GM23338 (cell line): ENCODE results near the gene TTC3. TPM values are rescaled to one million over a fixed set of nuclear protein-coding genes. Genes with fewer than 3 reads are reported as not detected.

Source experiments
- ATAC-seq: fragments of 200-7000 bp; cut with Tn5 transposase; 3 replicates; pipeline ENCODE4 v1.9.1; 2020
- DNase-seq: peaks from one replicate; pipeline ENCODE4 v3.0.0-alpha.2; 2015; ENCODE audit warnings: low spot score
- H2AFZ ChIP-seq: fragments of 200-600 bp; sonication (generic); 2 replicates; pipeline ENCODE4 v1.8.0; 2016; ENCODE audit warnings: antibody characterized with exemption, mild to moderate bottlenecking, moderate library complexity
- H3F3A ChIP-seq: fragments of 200-600 bp; sonication (generic); replicated peaks from 2 replicates; pipeline ENCODE4 v1.8.0; 2017; ENCODE audit warnings: antibody characterized with exemption, mixed run types, low read depth
- H3K27ac ChIP-seq: fragments of 200-600 bp; sonication (generic); 2 replicates; pipeline ENCODE4 v1.6.1; 2016; ENCODE audit warnings: low read depth
- H3K27me3 ChIP-seq: fragments of 200-600 bp; sonication (generic); 2 replicates; pipeline ENCODE4 v1.8.0; 2016; ENCODE audit warnings: mild to moderate bottlenecking, mixed run types, moderate library complexity; ENCODE audit not compliant: insufficient read depth
- H3K36me3 ChIP-seq: fragments of 200-600 bp; sonication (generic); 2 replicates; pipeline ENCODE4 v1.8.0; 2016; ENCODE audit warnings: mild to moderate bottlenecking; ENCODE audit not compliant: insufficient read depth
- H3K4me1 ChIP-seq: fragments of 200-600 bp; sonication (generic); 2 replicates; pipeline ENCODE4 v1.8.0; 2016; ENCODE audit warnings: mild to moderate bottlenecking, moderate library complexity; ENCODE audit not compliant: insufficient read depth
- H3K4me2 ChIP-seq: fragments of 200-600 bp; sonication (generic); 2 replicates; pipeline ENCODE4 v1.7.1; 2017; ENCODE audit warnings: mixed run types
- H3K4me3 ChIP-seq: fragments of 200-600 bp; sonication (generic); 2 replicates; pipeline ENCODE4 v1.6.1; 2016; ENCODE audit warnings: mixed run types
- H3K79me2 ChIP-seq: fragments of 200-600 bp; sonication (generic); replicated peaks from 2 replicates; pipeline ENCODE4 v1.8.0; 2017; ENCODE audit warnings: mild to moderate bottlenecking; ENCODE audit not compliant: insufficient read depth
- H3K9me2 ChIP-seq: fragments of 200-600 bp; sonication (generic); 2 replicates; pipeline ENCODE4 v1.8.0; 2017; ENCODE audit not compliant: insufficient read depth
- H4K20me1 ChIP-seq: fragments of 200-600 bp; sonication (generic); replicated peaks from 2 replicates; pipeline ENCODE4 v1.8.0; 2017; ENCODE audit warnings: mild to moderate bottlenecking; ENCODE audit not compliant: insufficient read depth
- H3K27ac Mint-ChIP-seq: 2 replicates; pipeline ENCODE4 v1.8.0; 2020; ENCODE audit warnings: inconsistent platforms, mild to moderate bottlenecking, moderate library complexity, mixed read lengths
- H3K27me3 Mint-ChIP-seq: 3 replicates; pipeline ENCODE4 v1.8.0; 2022; ENCODE audit warnings: low read depth, mild to moderate bottlenecking, moderate library complexity, mixed read lengths, inconsistent platforms; ENCODE audit not compliant: insufficient read depth, poor library complexity
- H3K36me3 Mint-ChIP-seq: 3 replicates; pipeline ENCODE4 v1.8.0; 2021; ENCODE audit warnings: low read depth, mild to moderate bottlenecking, inconsistent platforms, moderate library complexity, mixed read lengths
- H3K4me1 Mint-ChIP-seq: 3 replicates; pipeline ENCODE4 v1.8.0; 2020; ENCODE audit warnings: mild to moderate bottlenecking, inconsistent platforms, mixed read lengths
- H3K4me3 Mint-ChIP-seq: 3 replicates; pipeline ENCODE4 v1.8.0; 2021; ENCODE audit warnings: moderate library complexity, mild to moderate bottlenecking, inconsistent platforms, mixed read lengths
- H3K9me3 Mint-ChIP-seq: 3 replicates; pipeline ENCODE4 v1.8.0; 2020; ENCODE audit warnings: moderate library complexity, mild to moderate bottlenecking, inconsistent platforms, mixed read lengths
- CREB1 ChIP-seq: fragments of 250-450 bp; sonication (Bioruptor Pico); IDR thresholded peaks from 2 replicates; pipeline ENCODE4 v1.5.0; 2020; ENCODE audit warnings: low read depth, mild to moderate bottlenecking, moderate library complexity
- EZH2 ChIP-seq: fragments of 200-600 bp; sonication (generic); IDR thresholded peaks from one replicate; pipeline ENCODE4 v1.8.0; 2017; ENCODE audit warnings: antibody characterized with exemption, mild to moderate bottlenecking, low read depth; ENCODE audit not compliant: unreplicated experiment
- EZH2phosphoT487 ChIP-seq: fragments of 200-600 bp; sonication (generic); IDR thresholded peaks from one replicate; pipeline ENCODE4 v1.8.1; 2018; ENCODE audit warnings: antibody characterized with exemption; ENCODE audit not compliant: unreplicated experiment
- JUNB ChIP-seq: IDR thresholded peaks from one replicate; pipeline ENCODE4 v1.6.1; 2016; ENCODE audit warnings: antibody characterized with exemption; ENCODE audit not compliant: unreplicated experiment
- NANOG ChIP-seq: IDR thresholded peaks from 2 replicates; pipeline ENCODE4 v1.6.1; 2016; ENCODE audit warnings: antibody characterized with exemption, borderline replicate concordance
- POLR2AphosphoS5 ChIP-seq: IDR thresholded peaks from 2 replicates; pipeline ENCODE4 v1.6.1; 2016; ENCODE audit warnings: antibody characterized with exemption, low read depth
- STAT1 ChIP-seq: IDR thresholded peaks from one replicate; pipeline ENCODE4 v1.6.1; 2016; ENCODE audit warnings: antibody characterized with exemption; ENCODE audit not compliant: unreplicated experiment
- ZNF114 ChIP-seq: fragments of 250-450 bp; sonication (Bioruptor Pico); IDR thresholded peaks from 2 replicates; pipeline ENCODE4 v1.5.0; 2020; ENCODE audit warnings: mild to moderate bottlenecking, moderate library complexity
- ZNF331 ChIP-seq: fragments of 250-450 bp; sonication (Bioruptor Pico); IDR thresholded peaks from 2 replicates; pipeline ENCODE4 v1.5.0; 2020; ENCODE audit warnings: low read depth, mild to moderate bottlenecking, moderate library complexity
- polyA plus RNA-seq: library from polyadenylated mRNA; unstranded; fragments of >200 nt; fragmentation: Nextera tagmentation; extraction: Ambion mirVana; gene quantifications from 2 replicates; pipeline ENCODE4 v1.2.1, GENCODE V29; 2016
- total RNA-seq: library from RNA; depleted of rRNA; stranded (reverse); fragments of >200 nt; shearing (Covaris generic); gene quantifications from 2 replicates; pipeline ENCODE4 v1.2.3, GENCODE V29; 2014
- TF ChIP-seq, protein P1 (sequence below): IDR thresholded peaks from one replicate; pipeline ENCODE4 v1.6.1; 2018; ENCODE audit warnings: antibody characterized with exemption; ENCODE audit not compliant: unreplicated experiment
- TF ChIP-seq, protein P2 (sequence below): IDR thresholded peaks from 2 replicates; pipeline ENCODE4 v1.6.1; 2016; ENCODE audit warnings: antibody characterized with exemption
- TF ChIP-seq, protein P3 (sequence below), 2 experiments: fragments of 200-600 bp in 1 of 2; sonication (generic) in 1 of 2; conservative IDR thresholded peaks; 2 replicates each; pipeline versions ENCODE4 v1.5.1 to v1.6.1; 2016 to 2017; ENCODE audit warnings: antibody characterized with exemption in 2 of 2, low read depth in 2 of 2, mild to moderate bottlenecking in 2 of 2, moderate library complexity in 1 of 2
- TF ChIP-seq, protein P4 (sequence below): fragments of 250-450 bp; sonication (Bioruptor Pico); IDR thresholded peaks from 2 replicates; pipeline ENCODE4 v1.5.0; 2020; ENCODE audit warnings: mild to moderate bottlenecking, moderate library complexity

Gene TTC3
- total and polyA plus RNA-seq, 2 experiments from 2014 or later, result 28.9 to 48.6 TPM

DNA sequence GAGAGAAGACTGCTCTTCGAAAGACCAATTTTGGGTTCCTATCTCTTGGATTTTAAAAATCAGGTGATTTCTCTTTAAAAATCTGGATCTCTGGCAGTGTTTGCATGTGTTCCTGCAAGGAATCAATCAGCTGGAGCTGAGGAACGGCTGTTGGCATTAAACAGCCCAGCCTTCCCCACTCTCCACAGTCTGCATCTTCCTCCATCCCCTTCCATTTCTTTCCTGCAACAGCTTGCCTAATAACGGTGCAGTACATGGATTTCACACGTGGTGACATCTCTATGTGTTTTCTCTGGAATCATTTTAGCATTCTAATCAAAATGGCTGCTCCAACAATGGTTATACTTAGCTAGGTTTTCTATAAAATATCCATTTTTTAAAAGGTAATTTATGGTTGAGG is 46.6 kb upstream of the TTC3 start (continued):
- TF ChIP-seq, protein P1, sequence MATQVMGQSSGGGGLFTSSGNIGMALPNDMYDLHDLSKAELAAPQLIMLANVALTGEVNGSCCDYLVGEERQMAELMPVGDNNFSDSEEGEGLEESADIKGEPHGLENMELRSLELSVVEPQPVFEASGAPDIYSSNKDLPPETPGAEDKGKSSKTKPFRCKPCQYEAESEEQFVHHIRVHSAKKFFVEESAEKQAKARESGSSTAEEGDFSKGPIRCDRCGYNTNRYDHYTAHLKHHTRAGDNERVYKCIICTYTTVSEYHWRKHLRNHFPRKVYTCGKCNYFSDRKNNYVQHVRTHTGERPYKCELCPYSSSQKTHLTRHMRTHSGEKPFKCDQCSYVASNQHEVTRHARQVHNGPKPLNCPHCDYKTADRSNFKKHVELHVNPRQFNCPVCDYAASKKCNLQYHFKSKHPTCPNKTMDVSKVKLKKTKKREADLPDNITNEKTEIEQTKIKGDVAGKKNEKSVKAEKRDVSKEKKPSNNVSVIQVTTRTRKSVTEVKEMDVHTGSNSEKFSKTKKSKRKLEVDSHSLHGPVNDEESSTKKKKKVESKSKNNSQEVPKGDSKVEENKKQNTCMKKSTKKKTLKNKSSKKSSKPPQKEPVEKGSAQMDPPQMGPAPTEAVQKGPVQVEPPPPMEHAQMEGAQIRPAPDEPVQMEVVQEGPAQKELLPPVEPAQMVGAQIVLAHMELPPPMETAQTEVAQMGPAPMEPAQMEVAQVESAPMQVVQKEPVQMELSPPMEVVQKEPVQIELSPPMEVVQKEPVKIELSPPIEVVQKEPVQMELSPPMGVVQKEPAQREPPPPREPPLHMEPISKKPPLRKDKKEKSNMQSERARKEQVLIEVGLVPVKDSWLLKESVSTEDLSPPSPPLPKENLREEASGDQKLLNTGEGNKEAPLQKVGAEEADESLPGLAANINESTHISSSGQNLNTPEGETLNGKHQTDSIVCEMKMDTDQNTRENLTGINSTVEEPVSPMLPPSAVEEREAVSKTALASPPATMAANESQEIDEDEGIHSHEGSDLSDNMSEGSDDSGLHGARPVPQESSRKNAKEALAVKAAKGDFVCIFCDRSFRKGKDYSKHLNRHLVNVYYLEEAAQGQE, result no peak
- TF ChIP-seq JUNB, result no peak
- TF ChIP-seq ZNF331 (CRISPR knock-in tag), result no peak
- TF ChIP-seq CREB1 (CRISPR knock-in tag), result no peak
- TF ChIP-seq, protein P2, sequence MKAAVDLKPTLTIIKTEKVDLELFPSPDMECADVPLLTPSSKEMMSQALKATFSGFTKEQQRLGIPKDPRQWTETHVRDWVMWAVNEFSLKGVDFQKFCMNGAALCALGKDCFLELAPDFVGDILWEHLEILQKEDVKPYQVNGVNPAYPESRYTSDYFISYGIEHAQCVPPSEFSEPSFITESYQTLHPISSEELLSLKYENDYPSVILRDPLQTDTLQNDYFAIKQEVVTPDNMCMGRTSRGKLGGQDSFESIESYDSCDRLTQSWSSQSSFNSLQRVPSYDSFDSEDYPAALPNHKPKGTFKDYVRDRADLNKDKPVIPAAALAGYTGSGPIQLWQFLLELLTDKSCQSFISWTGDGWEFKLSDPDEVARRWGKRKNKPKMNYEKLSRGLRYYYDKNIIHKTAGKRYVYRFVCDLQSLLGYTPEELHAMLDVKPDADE, result no peak
- TF ChIP-seq STAT1, result no peak
- TF ChIP-seq POLR2AphosphoS5, result no peak
- no peak for TF ChIP-seq EZH2

DNA sequence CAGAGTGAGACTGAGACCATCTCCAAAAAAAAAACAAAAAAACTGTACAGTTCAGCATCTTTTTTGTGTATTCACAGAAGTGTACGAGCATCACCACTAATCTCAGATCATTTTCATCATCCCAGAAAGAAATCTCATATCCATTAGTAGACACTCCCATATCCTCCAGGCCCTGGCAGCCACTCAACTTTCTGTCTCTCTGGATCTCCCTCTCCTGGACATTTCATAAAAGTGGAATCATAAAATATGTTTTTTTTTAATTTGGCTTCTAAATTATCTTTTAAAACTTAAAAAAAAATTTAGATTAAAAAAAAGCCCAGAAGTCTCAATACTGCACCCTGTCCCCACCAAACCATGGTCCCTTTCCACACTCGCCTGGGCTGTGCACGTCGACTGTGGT is 44.5 kb upstream of the TTC3 start:
- Mint-ChIP-seq H3K4me1 (peaks cover 4% of the 10 kb centered on the region; the same call in 1 of the 3 replicates), H3K27me3 (no peaks in the 10 kb centered on the region), H3K9me3 (no peaks in the 10 kb centered on the region), H3K27ac (no peak overlapping the region), H3K36me3 (no peaks in the 10 kb centered on the region), H3K4me3 (no peak overlapping the region)
- no peaks in the 10 kb centered on the region for H3K9me2 ChIP-seq
- no peaks in the 10 kb centered on the region for H4K20me1 ChIP-seq
- no peak overlapping the region for H3K4me2 ChIP-seq
- no peak overlapping the region for H3K27ac ChIP-seq
- no peaks in the 10 kb centered on the region for H3K27me3 ChIP-seq
- DNase-seq (no peak), ATAC-seq (no peak)
- no peaks in the 10 kb centered on the region for H3K4me1 ChIP-seq
- H3K36me3 ChIP-seq, result no peaks in the 10 kb centered on the region
- no peaks in the 10 kb centered on the region for H3K79me2 ChIP-seq
- H3K4me3 ChIP-seq, result no peak overlapping the region
- H3F3A ChIP-seq, result no peaks in the 10 kb centered on the region
- no peak overlapping the region for H2AFZ ChIP-seq
- TF ChIP-seq ZNF331 (CRISPR knock-in tag), result no peak
- TF ChIP-seq, protein P3, sequence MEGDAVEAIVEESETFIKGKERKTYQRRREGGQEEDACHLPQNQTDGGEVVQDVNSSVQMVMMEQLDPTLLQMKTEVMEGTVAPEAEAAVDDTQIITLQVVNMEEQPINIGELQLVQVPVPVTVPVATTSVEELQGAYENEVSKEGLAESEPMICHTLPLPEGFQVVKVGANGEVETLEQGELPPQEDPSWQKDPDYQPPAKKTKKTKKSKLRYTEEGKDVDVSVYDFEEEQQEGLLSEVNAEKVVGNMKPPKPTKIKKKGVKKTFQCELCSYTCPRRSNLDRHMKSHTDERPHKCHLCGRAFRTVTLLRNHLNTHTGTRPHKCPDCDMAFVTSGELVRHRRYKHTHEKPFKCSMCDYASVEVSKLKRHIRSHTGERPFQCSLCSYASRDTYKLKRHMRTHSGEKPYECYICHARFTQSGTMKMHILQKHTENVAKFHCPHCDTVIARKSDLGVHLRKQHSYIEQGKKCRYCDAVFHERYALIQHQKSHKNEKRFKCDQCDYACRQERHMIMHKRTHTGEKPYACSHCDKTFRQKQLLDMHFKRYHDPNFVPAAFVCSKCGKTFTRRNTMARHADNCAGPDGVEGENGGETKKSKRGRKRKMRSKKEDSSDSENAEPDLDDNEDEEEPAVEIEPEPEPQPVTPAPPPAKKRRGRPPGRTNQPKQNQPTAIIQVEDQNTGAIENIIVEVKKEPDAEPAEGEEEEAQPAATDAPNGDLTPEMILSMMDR (conservative IDR thresholded peaks at IDR 0.05; ENCODE audit: low read depth in 2 of 2), result no peak
- no peak for TF ChIP-seq EZH2phosphoT487
- TF ChIP-seq NANOG, result no peak
- no peak for TF ChIP-seq JUNB
- TF ChIP-seq ZNF114 (CRISPR knock-in tag), result no peak
- TF ChIP-seq POLR2AphosphoS5, result no peak
- TF ChIP-seq, protein P4, sequence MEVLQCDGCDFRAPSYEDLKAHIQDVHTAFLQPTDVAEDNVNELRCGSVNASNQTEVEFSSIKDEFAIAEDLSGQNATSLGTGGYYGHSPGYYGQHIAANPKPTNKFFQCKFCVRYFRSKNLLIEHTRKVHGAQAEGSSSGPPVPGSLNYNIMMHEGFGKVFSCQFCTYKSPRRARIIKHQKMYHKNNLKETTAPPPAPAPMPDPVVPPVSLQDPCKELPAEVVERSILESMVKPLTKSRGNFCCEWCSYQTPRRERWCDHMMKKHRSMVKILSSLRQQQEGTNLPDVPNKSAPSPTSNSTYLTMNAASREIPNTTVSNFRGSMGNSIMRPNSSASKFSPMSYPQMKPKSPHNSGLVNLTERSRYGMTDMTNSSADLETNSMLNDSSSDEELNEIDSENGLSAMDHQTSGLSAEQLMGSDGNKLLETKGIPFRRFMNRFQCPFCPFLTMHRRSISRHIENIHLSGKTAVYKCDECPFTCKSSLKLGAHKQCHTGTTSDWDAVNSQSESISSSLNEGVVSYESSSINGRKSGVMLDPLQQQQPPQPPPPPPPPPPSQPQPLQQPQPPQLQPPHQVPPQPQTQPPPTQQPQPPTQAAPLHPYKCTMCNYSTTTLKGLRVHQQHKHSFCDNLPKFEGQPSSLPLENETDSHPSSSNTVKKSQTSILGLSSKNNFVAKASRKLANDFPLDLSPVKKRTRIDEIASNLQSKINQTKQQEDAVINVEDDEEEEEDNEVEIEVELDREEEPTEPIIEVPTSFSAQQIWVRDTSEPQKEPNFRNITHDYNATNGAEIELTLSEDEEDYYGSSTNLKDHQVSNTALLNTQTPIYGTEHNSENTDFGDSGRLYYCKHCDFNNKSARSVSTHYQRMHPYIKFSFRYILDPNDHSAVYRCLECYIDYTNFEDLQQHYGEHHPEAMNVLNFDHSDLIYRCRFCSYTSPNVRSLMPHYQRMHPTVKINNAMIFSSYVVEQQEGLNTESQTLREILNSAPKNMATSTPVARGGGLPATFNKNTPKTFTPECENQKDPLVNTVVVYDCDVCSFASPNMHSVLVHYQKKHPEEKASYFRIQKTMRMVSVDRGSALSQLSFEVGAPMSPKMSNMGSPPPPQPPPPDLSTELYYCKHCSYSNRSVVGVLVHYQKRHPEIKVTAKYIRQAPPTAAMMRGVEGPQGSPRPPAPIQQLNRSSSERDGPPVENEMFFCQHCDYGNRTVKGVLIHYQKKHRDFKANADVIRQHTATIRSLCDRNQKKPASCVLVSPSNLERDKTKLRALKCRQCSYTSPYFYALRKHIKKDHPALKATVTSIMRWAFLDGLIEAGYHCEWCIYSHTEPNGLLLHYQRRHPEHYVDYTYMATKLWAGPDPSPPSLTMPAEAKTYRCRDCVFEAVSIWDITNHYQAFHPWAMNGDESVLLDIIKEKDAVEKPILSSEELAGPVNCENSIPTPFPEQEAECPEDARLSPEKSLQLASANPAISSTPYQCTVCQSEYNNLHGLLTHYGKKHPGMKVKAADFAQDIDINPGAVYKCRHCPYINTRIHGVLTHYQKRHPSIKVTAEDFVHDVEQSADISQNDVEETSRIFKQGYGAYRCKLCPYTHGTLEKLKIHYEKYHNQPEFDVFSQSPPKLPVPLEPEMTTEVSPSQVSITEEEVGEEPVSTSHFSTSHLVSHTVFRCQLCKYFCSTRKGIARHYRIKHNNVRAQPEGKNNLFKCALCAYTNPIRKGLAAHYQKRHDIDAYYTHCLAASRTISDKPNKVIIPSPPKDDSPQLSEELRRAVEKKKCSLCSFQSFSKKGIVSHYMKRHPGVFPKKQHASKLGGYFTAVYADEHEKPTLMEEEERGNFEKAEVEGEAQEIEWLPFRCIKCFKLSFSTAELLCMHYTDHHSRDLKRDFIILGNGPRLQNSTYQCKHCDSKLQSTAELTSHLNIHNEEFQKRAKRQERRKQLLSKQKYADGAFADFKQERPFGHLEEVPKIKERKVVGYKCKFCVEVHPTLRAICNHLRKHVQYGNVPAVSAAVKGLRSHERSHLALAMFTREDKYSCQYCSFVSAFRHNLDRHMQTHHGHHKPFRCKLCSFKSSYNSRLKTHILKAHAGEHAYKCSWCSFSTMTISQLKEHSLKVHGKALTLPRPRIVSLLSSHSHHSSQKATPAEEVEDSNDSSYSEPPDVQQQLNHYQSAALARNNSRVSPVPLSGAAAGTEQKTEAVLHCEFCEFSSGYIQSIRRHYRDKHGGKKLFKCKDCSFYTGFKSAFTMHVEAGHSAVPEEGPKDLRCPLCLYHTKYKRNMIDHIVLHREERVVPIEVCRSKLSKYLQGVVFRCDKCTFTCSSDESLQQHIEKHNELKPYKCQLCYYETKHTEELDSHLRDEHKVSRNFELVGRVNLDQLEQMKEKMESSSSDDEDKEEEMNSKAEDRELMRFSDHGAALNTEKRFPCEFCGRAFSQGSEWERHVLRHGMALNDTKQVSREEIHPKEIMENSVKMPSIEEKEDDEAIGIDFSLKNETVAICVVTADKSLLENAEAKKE (CRISPR knock-in tag), result no peak
- TF ChIP-seq STAT1, result no peak
- TF ChIP-seq CREB1 (CRISPR knock-in tag), result no peak
- TF ChIP-seq EZH2, result no peak
